GM19238 (cell line): Measurements from ENCODE around the gene RUNX2.

Experiments
- DNase-seq: peaks from one replicate; pipeline ENCODE4 v3.0.0; 2011; ENCODE audit warnings: low spot score; ENCODE audit not compliant: insufficient read length

RUNX2 gene

DNA sequence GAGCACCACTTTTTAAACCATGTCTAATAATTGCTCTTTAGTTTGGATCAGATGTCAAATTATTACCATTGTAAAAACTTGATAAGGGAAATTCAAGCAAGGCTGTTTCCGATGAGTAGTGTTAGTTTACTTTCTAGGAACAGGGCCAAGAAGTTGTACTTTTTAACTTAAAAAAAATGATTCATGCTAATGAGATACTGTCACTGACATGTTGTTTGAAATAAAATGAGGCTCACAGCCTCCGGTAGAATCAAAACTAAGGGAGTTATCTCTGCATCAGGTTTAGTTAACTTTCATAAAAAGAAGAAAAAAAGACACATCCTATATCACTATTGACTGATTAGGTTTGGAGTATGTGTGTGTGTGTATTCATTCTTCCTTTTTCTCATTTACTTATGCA lies 104.8 kb downstream of the RUNX2 start:
- DNase-seq, result no peak

GRCh38 chr6:45433533-45434380 lies 105.6 kb downstream of the RUNX2 start:
- no peak for DNase-seq

- no peak for DNase-seq
Measured at GRCh38 chr6:45434381-45434700, 106.2 kb downstream of the RUNX2 start.

DNA sequence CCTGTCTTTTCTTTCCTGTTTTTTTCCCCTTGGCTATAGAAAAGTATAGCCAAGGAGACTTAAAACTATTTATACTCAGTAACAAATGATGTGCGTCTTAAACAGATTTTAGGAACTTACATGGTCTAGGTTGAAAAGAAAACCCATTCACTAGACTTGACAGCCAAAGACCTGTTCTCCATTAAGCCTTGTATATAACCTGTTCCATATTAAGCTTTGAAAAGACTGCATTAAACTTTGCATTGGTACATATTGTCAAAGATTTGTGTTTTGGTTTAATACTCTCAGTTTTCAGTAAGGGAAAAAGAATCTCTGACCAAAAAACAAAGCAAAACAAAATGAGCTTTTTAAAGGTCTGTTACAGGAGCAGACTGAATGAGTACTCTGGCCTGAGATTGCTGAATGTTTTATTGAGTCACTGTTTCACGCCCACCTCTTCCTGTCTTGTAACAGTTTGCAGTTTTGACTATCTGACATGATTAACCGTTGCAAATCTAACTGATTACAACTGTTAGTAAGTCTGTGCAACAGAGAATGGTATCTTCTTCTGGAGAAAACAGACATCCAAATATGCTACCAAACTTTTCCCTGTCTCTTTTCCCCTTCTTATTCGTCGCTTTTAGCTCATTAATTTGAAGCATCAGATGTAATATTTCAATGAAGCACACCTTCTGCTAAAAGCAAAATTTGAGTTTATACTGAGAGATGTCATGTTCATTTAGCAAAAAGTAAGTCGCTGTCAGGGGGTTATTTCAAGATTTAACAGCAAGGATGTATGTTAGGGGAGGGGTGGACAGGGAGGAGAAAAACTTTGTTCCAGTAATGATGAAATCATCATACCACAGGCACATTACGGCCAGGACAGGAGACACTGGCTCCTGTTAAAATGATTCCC lies 108.7 kb downstream of the RUNX2 start:
- DNase-seq, result no peak

GRCh38 chr6:45437439-45437815 lies 109.3 kb downstream of the RUNX2 start:
- DNase-seq, result no peak

DNA sequence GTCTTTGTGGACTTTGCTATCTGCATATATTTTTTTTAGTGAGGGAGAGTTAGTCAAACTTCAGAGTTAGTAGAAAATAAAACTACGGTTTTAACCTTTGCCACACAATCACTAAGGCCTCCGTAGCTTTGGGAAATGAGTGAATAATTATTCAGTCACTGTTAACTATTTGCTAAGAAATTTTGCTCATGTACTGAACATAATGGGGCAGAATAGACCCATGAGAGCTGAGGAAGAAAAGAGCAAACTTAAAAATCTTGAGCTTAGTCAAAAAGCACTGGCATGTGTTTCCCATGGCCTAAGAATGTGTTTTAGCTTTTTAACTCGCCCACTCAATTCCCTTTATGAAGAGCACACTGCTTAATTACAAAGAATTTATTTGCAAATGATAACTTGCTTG lies 110.0 kb downstream of the RUNX2 start:
- no peak for DNase-seq

DNA sequence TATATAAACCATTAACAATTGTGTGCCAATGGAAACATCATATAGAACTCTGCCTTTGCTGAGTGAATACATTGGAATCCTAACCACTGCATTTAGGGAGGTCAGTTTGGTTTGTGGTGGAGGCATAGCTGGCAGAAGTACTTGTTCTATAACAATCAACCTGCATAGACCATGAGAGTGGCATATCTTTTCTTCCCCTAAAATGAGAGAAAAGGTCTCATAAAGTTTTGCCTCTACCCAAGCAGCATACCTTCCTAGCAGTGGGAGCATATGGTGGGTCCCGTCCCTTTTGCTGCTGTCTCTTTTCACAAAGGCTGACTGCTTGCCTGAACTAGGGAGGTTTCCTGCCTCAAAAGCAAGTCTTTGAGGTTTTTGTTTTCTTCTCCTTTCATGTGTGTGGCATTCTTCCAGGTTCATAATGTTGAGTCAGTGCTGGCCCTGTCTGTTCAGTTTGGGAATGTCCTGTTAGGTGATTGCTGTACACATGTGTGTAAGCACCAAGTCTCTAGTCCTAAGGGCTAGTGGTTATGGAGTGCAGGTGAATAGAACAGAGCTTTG lies 110.8 kb downstream of the RUNX2 start:
- DNase-seq, result no peak

GRCh38 chr6:45439459-45439858 lies 111.3 kb downstream of the RUNX2 start:
- no peak for DNase-seq

DNA sequence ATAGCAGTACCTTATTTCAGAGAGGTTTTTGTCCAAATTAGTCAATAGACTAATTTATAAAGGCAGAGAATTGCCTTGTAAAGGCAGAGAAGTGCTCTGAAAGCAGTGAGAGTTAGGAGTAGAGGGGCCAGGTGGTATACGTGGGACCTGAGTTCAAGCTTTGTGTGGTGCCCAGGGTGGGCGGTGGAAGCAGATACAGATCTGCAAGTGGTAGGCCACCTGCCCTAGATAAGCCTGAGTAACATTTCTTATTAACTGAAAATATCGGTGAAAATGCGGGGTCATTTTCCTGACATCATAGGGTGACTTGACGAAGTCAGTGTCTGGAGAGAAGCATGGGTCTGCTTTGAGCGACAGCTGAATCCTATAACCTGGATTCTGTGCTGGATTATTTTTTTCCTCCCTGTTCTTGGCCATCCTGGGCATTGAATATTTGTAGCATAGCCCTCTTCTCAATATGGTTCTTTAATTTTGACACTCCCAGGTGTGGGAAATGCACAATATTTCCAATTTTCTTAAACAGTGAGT lies 111.8 kb downstream of the RUNX2 start:
- DNase-seq, result no peak

DNA sequence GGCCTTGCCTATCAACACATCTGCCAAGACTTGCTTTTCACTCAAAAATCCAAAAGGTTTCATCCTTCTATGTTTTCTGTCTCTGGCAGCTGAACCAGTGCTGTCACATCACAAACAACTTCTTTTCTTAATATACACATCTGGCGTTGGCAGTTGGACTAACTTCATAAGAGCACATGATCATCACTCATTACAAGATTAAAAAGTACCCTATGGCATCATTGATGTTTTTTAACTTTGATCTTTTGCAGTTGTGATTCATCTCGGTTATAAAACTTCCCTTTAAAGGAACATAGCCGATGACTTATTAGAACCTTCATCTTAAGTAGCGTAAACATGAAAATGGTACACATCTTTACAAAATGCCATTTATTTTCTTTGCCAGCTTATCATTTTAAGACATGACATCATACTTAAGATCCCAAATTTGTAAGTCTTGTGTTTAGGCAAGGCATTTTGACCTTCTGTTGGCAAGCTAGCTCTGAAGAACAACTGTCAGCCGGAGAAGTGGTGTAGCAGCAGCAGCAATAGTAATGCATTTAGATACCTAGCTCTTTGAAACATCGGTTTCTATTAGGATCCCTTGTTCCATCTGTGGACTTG lies 113.8 kb downstream of the RUNX2 start:
- no peak for DNase-seq

DNA sequence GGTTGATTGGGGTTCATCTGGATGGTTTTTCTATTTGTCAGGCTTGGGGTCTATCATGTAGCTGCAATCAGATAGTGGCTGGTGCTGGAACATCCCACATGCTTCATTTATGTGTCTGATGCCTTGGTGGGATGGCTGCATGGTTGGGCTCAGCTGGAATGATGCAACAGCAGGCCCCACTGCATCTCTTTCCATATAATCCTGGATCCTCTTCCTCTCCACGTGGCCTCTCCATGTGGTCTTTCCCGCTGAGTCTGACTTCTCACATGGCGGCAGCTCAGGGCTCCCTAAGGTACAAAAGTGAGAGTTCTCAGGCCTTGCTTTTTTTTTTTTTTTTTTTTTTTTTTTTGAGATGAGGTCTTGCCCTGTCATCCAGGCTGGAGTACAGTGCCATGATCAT lies 114.6 kb downstream of the RUNX2 start:
- no peak for DNase-seq

GRCh38 chr6:45445364-45445748 lies 117.2 kb downstream of the RUNX2 start:
- no peak for DNase-seq

GRCh38 chr6:45445749-45446549 lies 117.8 kb downstream of the RUNX2 start:
- no peak for DNase-seq

GRCh38 chr6:45447005-45447404 lies 118.9 kb downstream of the RUNX2 start:
- no peak for DNase-seq

DNA sequence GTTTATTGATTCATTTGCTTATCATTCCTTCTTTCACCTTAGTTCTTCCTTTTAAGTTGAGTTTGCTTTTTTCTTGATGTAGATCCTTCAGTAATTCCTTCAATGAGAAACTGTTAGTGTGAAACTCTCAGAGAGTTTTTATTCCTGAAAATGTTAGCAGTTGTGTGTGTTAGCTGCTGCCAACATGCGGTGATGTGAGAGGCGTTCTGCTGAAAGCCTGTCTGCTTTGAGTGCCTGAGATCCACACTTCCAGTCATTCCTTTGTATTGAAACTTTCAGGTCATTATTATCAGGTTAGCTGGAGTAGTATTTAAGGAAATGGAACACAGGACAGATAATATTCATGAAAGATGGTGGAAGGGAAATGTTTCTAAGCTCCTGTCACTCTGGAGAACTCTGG lies 119.6 kb downstream of the RUNX2 start:
- no peak for DNase-seq

DNA sequence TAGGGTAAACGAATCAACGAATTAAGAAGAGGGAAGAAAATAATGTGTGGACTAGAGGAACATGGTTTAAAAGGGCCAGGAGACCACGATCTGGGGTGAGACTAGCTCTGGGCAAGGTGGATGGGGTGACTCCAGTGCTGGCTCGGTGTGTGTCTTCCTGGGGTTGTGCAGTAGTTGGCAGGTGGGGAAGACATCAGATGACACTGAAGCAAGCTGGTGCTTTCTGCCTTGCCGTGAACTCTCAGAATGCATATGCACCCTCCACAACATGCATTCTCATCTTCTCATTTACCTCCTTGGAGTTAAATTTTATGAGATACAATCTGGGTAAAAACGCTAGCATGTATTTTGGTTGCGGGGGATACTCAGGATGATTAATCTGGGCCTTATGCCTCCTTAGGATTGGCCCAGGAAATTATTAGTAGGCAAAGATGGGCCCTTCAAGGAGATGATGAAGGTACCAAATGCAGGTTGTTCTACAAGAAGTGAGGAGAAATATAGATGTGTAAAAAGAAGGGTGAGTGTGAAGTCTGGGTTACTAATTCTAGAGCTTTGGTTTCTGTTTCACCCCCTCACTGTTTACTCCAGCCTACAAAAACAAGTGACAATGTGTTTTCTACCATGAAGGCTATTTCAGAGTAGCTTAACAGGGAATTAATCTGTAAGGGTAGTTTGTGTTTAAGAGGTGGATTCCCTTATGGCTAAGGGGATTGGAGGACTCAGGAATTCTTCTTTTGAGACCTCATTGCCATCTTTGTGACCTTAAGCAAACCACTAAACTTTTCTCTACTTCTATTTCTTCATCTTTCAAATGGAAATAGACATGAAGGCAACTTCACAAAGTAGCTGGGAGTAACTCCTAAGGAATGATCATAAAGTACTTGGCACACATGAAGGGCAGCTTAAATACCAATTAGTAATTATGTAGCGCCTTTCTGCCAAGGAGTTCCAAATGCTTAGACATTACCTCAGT lies 120.6 kb downstream of the RUNX2 start:
- no peak for DNase-seq

- DNase-seq, result no peak
Measured at GRCh38 chr6:45450132-45450531, 122.0 kb downstream of the RUNX2 start.

DNA sequence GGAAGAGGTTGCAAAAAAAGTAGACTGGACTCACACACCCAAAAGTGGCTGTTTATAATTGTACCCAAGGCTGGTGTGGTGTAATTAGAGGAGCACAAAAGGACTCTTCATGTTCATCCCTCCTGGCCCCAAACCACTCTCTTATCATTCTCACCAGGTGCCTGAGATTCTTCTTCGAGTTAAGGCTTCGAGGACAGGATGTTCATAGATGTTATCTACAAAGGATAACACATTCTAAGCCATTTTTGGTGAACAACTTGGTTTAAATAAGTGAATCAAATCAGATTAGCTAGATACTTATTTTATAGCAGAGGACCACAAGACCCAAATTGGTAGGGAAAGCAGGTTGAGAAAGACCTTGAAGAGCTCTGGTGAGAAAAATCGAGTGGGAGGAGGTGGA lies 122.7 kb downstream of the RUNX2 start:
- no peak for DNase-seq

- DNase-seq, result no peak
Measured at GRCh38 chr6:45454008-45454911, 126.1 kb downstream of the RUNX2 start.
